HUES48 (cell line): ENCODE results near the gene RALGDS.

Source experiments
- H3K27ac ChIP-seq: one replicate; pipeline ENCODE4 v1.7.0; 2013; ENCODE audit warnings: low read depth, low read length, inconsistent platforms
- H3K27me3 ChIP-seq: 2 replicates; pipeline ENCODE4 v1.6.1; 2013; ENCODE audit warnings: mild to moderate bottlenecking, low read length; ENCODE audit not compliant: control insufficient read depth, insufficient read depth
- H3K36me3 ChIP-seq: 2 replicates; pipeline ENCODE4 v1.6.1; 2013; ENCODE audit warnings: low read length; ENCODE audit not compliant: control insufficient read depth, insufficient read depth
- H3K4me1 ChIP-seq: 2 replicates; pipeline ENCODE4 v1.6.1; 2013; ENCODE audit warnings: mild to moderate bottlenecking, low read length; ENCODE audit not compliant: control insufficient read depth, insufficient read depth
- H3K4me3 ChIP-seq: 2 replicates; pipeline ENCODE4 v1.5.1; 2013; ENCODE audit warnings: mild to moderate bottlenecking, low read depth, low read length
- H3K9ac ChIP-seq: 2 replicates; pipeline ENCODE4 v1.6.1; 2013; ENCODE audit warnings: mild to moderate bottlenecking, low read depth, low read length, moderate library complexity
- H3K9me3 ChIP-seq: 2 replicates; pipeline ENCODE4 v1.6.1; 2013; ENCODE audit warnings: low read length; ENCODE audit not compliant: control insufficient read depth, insufficient read depth

The RALGDS gene

DNA sequence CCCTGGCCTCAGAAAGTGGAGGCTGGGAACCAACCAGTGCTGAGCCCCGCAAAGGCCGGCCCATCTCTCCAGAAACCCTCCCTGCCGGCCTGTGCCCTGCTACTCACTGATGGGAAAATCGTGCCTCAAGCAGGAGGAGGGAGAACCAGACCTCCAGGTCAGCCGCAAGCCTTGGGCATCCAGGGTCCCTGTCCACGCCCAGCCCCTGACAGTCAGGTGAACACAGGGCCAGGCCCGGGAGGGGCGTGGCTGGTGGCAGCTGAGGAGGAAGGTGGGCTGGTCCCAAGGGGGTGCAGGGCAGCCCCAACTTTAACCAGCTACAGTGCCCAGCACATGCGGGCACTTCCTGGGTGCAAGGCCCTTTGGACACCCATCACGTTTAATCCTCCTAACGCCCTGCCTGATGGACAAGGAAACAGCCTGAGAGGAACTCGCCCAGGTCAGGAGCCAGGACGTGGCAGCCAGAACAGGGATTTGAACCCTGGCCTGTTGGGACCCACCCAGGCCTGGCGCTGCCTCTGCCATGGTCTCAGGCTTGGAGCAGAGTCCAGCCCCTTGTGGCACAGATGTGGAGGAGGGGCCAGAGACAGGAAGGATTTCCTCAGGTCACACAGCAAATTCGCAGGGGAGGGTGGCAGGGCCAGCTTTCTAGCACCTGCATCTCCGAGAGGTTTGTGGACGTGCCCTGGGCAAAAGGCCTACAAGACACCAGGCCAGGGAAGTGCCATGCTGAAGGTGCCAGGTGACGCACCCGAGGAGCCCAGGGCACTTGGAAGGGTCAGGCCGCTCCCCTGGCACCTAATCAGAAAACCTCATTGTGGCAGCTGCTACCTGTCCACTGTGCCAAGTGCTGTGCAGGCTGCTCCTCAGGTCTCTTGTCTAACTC lies 4.5 kb downstream of the RALGDS start:
- Histone ChIP-seq H3K36me3 (no peaks in the 10 kb centered on the region; the same call in 1 of the 2 replicates), H3K4me1 (peaks cover 12% of the 10 kb centered on the region; the same call in 1 of the 2 replicates), H3K27me3 (peaks cover 31% of the 10 kb centered on the region), H3K27ac (no peak overlapping the region), H3K9ac (no peak overlapping the region), H3K9me3 (no peaks in the 10 kb centered on the region), H3K4me3 (no peak overlapping the region)

DNA sequence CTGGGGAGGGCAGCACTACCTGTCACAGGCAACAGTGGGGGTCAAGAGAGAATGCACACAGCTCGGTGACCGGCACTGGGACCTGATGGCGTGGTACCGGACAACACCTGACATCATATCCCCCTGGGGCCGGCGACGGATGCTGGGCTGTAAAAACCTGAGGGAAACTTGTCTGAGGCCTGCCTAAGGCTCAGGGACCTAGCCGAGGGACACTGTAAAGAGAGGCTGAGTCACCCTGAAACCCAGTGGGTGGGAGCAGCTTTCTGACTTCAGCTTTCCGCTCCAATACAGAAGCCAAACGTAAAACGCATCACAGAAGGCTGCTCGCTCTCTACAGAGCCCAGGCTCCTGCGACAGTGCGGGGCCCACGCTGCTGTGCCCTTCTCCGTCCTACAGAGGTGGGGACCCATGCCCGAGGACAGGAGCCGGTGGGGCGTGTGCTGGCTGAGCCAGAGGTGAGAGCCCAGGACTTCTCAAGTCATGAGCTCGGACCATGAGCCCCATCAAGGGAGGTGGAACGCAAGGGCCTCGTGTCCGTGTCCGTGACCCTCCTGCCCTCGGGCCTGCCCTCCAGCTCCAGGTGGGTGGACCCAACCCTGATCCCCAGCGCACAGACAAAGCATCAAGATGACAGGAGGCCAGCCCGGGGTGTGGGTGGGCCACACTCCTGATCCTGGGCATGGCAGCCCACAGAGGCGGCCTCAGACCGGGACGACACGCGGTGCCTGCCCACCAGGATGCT lies 5.3 kb downstream of the RALGDS start:
- no peaks in the 10 kb centered on the region; the same call in 1 of the 2 replicates for H3K36me3 ChIP-seq
- H3K27ac ChIP-seq, result peak overlapping the region; percentile 20
- no peak overlapping the region for H3K9ac ChIP-seq
- H3K9me3 ChIP-seq, result no peaks in the 10 kb centered on the region
- H3K4me1 ChIP-seq, result peaks cover 12% of the 10 kb centered on the region; the same call in 1 of the 2 replicates
- H3K4me3 ChIP-seq, result no peak overlapping the region
- peaks cover 28% of the 10 kb centered on the region for H3K27me3 ChIP-seq

DNA sequence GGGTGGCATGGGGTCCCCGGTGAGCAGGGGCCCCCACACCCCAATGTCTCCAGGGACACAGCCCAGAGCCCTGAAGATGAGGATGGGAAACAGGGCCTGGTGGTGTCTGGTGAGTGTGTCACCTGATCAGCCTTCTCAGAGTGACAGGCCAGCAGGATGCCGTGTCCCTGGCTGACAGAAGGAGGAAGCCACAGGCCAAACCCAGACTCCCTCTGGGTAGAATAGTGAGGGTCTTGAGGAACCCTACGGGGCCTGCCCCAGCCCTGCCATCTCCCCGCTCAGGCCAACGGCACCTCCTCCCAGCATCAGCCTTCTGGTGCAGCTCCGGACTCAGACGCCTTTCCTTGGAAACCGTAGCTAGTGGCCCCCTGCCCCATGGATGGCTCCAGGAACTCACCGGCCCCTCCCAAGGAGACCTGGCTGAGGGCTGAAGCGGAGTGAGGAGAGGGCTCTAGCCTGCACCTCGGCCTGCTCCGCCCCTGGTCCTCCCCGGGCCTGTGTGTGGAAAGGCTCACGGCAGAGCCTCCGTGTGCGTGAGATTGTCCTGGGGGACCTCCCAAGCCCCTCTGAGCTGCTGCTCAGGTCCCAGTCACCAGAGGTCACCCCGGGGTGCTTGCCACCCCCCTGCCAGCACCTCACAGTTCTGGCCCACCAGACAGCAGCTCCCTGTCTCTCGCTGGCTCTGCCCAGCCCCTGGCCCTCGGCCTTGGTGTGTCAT lies 6.0 kb downstream of the RALGDS start:
- Histone ChIP-seq H3K9me3 (no peaks in the 10 kb centered on the region), H3K36me3 (peaks cover 3% of the 10 kb centered on the region; the same call in 1 of the 2 replicates), H3K27ac (peak overlapping the region; percentile 20), H3K27me3 (peaks cover 24% of the 10 kb centered on the region), H3K4me3 (no peak overlapping the region), H3K4me1 (peaks cover 12% of the 10 kb centered on the region; the same call in 1 of the 2 replicates), H3K9ac (no peak overlapping the region)

DNA sequence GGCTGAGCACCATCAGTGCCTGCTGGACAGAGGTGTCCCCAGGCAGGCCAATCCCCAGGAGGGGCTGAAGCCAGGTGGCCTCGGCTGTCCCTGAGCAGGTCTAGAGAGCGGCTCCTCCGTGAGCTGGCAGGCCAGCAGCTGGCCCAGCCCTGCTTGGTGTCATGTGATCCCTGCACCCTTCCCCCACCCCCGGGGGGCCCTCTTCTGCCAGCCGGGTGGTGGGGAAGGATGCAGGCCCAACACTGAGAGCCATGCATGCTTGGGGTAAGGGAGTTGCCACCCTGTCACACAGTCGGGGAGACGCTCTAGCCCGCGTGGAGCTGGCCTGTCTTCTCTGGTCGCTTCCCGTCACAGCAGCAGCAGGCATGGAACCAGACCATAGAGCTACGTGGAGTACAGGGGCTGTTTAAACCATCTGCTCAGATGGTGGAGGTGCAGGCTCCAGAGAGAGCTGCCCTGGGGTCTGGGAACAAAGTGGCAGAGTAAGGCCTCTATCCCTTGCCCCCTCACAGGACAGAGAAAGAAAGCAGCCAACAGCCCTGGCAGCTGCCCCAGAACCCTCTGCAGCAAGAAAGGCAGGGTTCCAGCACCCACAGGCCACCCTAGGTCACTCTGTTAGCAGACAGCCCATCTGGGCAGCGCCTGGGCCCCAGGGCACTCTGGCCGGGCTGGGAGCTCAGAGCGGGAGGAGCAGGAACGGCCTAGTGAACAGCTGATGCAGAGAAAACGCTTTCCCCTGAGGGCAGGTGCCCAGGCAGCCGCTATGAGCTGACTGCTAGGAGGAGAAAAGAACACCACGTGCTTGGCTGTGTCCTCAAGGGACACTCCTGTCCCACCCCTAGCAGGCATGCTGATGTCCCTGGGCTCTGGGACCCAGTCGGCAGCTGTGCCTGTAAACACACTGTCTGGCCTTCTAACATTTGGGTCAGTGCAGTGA lies 6.8 kb downstream of the RALGDS start:
- Histone ChIP-seq H3K9me3 (no peaks in the 10 kb centered on the region), H3K4me1 (0 out of 2 replicates have a peak, but pooled peaks cover 3% of the 10 kb centered on the region), H3K36me3 (peaks cover 9% of the 10 kb centered on the region; the same call in 1 of the 2 replicates), H3K4me3 (no peak overlapping the region), H3K27ac (no peak overlapping the region), H3K9ac (no peak overlapping the region), H3K27me3 (peaks cover 16% of the 10 kb centered on the region)

DNA sequence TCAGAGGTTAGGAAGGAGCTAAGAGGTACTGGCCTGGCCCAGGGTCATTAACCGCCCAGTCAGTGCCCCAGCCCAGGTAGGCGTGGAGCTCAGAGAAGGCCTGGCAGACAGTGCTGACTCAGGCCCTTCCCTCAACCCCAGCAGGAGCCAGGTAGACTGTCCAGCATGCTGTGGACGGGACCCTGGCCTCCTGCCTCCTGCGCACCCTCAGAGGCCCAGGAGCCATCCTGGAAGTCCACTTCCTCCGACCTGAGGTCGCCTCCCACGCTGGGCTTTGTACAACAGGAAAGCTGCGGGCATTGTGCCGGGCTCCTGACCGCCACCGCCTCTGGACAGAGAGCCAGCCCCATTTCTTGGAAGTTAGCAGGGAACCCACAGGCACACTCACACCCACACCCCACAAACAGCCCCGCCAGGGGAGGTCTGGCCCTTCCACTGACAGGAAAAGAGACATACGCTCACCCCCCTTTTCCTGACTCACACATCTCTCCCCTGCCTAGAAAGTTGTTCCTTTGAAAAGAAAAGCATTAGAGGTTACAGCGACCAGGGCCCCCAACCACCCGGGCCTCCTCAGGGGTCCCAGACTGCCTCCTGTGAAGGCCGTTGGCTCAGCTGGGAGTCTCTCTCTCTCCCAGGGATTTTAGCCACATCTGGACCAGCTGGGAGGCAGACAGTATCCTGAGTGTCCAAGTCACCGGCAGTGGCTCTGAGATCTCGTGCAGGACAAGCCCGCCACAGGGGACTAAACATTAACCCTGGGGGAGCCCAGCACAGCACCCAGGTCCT lies 7.7 kb downstream of the RALGDS start:
- Histone ChIP-seq H3K27ac (no peak overlapping the region), H3K9me3 (no peaks in the 10 kb centered on the region), H3K4me1 (no peaks in the 10 kb centered on the region), H3K36me3 (peaks cover 11% of the 10 kb centered on the region), H3K27me3 (peaks cover 7% of the 10 kb centered on the region), H3K9ac (no peak overlapping the region), H3K4me3 (no peak overlapping the region)

DNA sequence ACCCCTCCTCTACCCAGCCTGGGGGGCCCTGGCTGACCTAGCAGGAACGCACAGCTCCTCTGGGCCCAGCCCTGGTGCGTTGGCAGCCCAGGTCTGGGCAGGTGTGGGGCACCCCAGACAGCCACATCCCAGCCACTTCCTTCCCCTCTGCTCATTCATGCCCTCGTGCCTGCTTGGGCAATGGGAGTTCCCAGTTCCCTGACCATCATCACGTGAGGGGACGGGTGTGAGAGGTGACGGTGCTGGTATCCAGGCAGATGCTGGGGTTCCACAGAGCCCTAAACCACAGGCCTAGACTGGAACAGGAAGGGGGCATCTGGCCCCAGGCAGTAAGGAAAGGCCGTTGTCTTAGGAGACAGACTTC lies 8.4 kb downstream of the RALGDS start:
- H3K9me3 ChIP-seq, result no peaks in the 10 kb centered on the region
- H3K27ac ChIP-seq, result no peak overlapping the region
- H3K9ac ChIP-seq, result no peak overlapping the region
- H3K27me3 ChIP-seq, result peaks cover under 1% of the 10 kb centered on the region; the same call in 1 of the 2 replicates
- peaks cover 18% of the 10 kb centered on the region for H3K36me3 ChIP-seq
- no peak overlapping the region for H3K4me3 ChIP-seq
- H3K4me1 ChIP-seq, result no peaks in the 10 kb centered on the region

DNA sequence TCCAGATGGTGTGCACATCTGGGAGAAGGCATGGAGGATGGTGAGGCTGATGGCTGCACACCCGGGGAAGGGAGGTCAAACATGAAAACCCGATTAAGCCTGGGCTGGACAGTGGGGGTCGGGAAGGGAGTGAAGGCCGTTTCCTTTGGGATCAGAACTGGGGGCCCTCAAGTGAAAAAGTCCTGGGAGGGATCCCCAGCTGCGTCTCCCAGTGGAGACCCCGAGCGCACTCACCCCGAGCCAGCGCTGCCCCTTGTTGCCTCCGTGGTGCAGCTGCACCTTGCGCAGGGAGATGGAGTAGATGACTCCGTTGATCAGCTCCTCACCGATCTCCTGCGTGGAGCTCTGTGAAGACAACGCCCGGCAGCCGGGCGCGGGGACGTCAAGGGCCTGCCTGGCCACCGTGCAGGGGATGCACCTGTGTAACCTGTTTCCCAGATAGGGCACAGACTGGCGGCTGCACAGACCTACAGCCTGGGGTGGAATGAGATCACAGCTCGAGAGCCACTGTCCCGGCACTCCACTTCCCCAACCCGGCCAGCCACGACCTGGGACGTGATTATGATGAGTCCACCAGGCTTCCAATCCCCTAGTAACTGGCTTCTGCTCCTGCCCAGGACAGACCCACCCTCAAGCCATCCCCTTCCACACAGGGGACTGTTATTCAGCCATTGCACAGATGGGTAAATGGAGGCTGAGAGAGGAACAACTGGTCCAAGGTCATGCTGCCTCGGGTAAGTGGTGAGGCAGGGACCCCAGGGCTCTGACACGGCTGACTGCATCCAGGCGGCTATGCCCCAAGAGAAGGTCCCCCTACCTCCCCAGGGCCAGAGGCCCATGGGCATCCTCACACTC lies 9.0 kb downstream of the RALGDS start:
- H3K9me3 ChIP-seq, result no peaks in the 10 kb centered on the region
- no peak overlapping the region for H3K4me3 ChIP-seq
- no peaks in the 10 kb centered on the region; the same call in 1 of the 2 replicates for H3K27me3 ChIP-seq
- peaks cover 21% of the 10 kb centered on the region for H3K36me3 ChIP-seq
- no peaks in the 10 kb centered on the region for H3K4me1 ChIP-seq
- H3K9ac ChIP-seq, result no peak overlapping the region
- H3K27ac ChIP-seq, result no peak overlapping the region

DNA sequence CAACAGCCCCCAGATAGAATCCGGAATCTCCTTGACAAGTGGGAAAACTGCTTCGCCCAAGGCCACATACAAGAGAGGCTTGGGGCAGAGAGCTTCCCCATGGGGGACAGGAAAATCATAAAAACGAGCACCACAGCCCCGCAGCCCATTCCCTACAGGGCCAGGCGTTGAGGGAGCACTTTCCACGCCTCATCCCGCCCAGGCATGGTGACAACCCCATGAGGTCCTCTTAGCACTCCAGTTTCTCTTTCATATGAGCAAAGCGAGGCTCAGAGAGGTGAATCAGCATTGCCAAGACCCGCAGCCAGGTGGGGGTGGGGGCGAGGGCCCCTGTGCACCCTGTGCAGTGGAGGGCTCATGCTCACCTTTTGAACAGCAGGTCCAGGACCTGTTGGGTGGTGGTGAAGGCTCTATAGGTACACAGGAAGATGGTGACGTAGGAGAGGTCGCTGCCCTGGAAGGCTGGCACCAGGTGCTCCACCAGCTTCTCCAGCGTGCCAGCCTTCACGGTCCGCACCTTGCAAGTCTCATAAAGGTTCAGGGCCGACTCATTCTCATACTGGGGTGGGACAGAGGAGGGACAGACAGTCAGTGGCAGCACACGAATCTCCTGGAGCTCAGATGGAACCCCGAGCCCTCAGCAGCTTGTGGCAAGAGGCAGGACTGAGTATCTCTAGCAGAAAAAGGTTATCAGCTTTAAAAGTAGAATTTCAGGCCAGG lies 10.9 kb downstream of the RALGDS start:
- Histone ChIP-seq H3K9ac (no peak overlapping the region), H3K27me3 (no peaks in the 10 kb centered on the region), H3K4me3 (no peak overlapping the region), H3K9me3 (no peaks in the 10 kb centered on the region), H3K4me1 (peaks cover 4% of the 10 kb centered on the region; the same call in 1 of the 2 replicates), H3K27ac (no peak overlapping the region), H3K36me3 (peaks cover 28% of the 10 kb centered on the region)
